GM23338 (cell line): Measurements from ENCODE around the gene NOP9.

ENCODE experiments used
- CREB1 ChIP-seq: fragments of 250-450 bp; sonication (Bioruptor Pico); IDR thresholded peaks from 2 replicates; pipeline ENCODE4 v1.5.0; 2020; ENCODE audit warnings: low read depth, mild to moderate bottlenecking, moderate library complexity
- CTCF ChIP-seq, 2 experiments: fragments of 200-600 bp in 1 of 2; sonication (generic) in 1 of 2; conservative IDR thresholded peaks; 2 replicates each; pipeline versions ENCODE4 v1.5.1 to v1.6.1; 2016 to 2017; ENCODE audit warnings: antibody characterized with exemption in 2 of 2, low read depth in 2 of 2, mild to moderate bottlenecking in 2 of 2, moderate library complexity in 1 of 2
- ETS1 ChIP-seq: IDR thresholded peaks from 2 replicates; pipeline ENCODE4 v1.6.1; 2016; ENCODE audit warnings: antibody characterized with exemption
- EZH2 ChIP-seq: fragments of 200-600 bp; sonication (generic); IDR thresholded peaks from one replicate; pipeline ENCODE4 v1.8.0; 2017; ENCODE audit warnings: antibody characterized with exemption, mild to moderate bottlenecking, low read depth; ENCODE audit not compliant: unreplicated experiment
- EZH2phosphoT487 ChIP-seq: fragments of 200-600 bp; sonication (generic); IDR thresholded peaks from one replicate; pipeline ENCODE4 v1.8.1; 2018; ENCODE audit warnings: antibody characterized with exemption; ENCODE audit not compliant: unreplicated experiment
- JUNB ChIP-seq: IDR thresholded peaks from one replicate; pipeline ENCODE4 v1.6.1; 2016; ENCODE audit warnings: antibody characterized with exemption; ENCODE audit not compliant: unreplicated experiment
- POLR2AphosphoS5 ChIP-seq: IDR thresholded peaks from 2 replicates; pipeline ENCODE4 v1.6.1; 2016; ENCODE audit warnings: antibody characterized with exemption, low read depth
- REST ChIP-seq: IDR thresholded peaks from one replicate; pipeline ENCODE4 v1.6.1; 2018; ENCODE audit warnings: antibody characterized with exemption; ENCODE audit not compliant: unreplicated experiment
- STAT1 ChIP-seq: IDR thresholded peaks from one replicate; pipeline ENCODE4 v1.6.1; 2016; ENCODE audit warnings: antibody characterized with exemption; ENCODE audit not compliant: unreplicated experiment
- ZNF331 ChIP-seq: fragments of 250-450 bp; sonication (Bioruptor Pico); IDR thresholded peaks from 2 replicates; pipeline ENCODE4 v1.5.0; 2020; ENCODE audit warnings: low read depth, mild to moderate bottlenecking, moderate library complexity
- ZNF462 ChIP-seq: fragments of 250-450 bp; sonication (Bioruptor Pico); IDR thresholded peaks from 2 replicates; pipeline ENCODE4 v1.5.0; 2020; ENCODE audit warnings: mild to moderate bottlenecking, moderate library complexity

- TF ChIP-seq POLR2AphosphoS5 (no peak), EZH2 (no peak), CTCF (conservative IDR thresholded peaks at IDR 0.05; ENCODE audit: low read depth in 2 of 2) (no peak), JUNB (no peak), ZNF331 (no peak), EZH2phosphoT487 (no peak), ETS1 (no peak), REST (no peak), STAT1 (no peak), CREB1 (no peak), ZNF462 (no peak)
These were observed 36.0 kb downstream of the NOP9 start for GRCh38 chr14:24335461-24336171.
